C4-2B (cell line): ENCODE results near the gene GIPC2.
"Not testable (repeated sequence)": the region's sequence is repeated elsewhere in the genome, so short reads cannot be mapped to it uniquely, and the experiment has no call there.

Experiments used
- H3K27ac ChIP-seq: fragments of 450-650 bp; 2 replicates; pipeline ENCODE4 v1.5.1; 2017
- CTCF ChIP-seq: fragments of 450-650 bp; conservative IDR thresholded peaks from 2 replicates; pipeline ENCODE4 v1.5.1; 2017; ENCODE audit warnings: mild to moderate bottlenecking
- ZFX ChIP-seq: fragments of 450-650 bp; IDR thresholded peaks from 2 replicates; pipeline ENCODE4 v1.6.1; 2017

Gene GIPC2

DNA sequence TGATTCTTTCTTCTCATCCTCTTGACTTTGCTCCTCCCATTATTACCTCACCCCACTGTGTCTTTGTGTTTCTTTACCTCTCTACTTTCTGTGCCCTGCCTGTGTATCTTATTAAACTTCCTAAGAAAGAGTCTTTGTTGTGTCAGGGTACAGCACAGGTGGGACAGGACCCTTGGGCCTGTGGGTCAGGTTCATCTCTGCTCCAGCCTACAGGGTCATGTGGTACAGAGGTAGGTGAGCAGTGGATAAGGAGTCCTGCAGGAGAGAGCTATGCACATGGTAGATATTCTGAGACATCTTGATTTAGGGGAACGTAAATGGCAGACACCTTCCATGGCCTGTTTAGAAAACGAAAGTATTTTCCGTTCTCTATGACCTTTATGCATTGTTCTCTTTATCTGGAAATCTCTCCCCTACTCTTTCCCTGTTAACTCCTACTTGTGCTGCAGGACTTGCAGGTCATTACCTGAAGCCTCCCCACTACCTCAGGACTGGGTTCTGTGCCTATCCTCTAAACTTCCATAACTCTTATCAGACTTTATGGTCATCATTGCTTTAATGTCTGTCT is 9.9 kb downstream of the GIPC2 start:
- TF ChIP-seq ZFX (peak; percentile 11; the same call in 1 of the 2 replicates), CTCF (no peak)
- H3K27ac ChIP-seq, result no peak overlapping the region

- H3K27ac ChIP-seq, result no peak overlapping the region
Observed at GRCh38 chr1:78058670-78059069, 12.9 kb downstream of the GIPC2 start.

DNA sequence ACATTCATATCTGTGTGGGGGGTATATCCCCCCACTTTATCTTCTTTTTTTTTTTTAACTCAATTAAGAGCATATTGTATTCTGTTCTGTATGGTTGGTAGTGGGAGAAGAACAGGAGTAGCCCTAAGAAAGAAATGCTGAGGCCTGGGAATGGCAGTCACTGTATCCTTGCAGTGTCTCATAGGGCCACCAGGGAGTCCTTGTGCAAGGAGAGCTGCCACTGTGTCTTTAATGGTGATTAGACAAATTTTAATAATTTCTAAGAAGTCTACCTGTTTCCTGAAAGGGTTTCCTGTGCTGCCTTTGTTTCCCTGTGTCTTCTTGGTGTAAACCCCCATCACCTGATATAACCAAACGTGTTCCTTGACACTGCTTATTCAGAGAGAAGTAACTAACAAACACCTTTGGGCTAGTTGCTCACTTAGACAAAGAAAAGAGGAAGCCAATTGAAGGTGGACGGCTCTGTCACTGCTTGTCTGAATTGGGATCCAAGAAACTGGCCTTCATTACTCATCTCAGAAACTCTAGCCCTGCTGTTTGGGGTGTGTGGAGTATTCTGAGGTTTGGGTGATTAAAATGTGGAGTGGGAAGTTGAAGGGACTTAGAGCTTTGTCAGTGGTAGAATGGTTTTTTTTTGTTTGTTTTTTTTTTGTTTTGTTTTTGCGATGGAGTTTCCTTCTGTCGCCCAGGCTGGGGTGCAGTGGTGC is 15.2 kb downstream of the GIPC2 start:
- TF ChIP-seq ZFX (no peak), CTCF (no peak; the same call in 1 of the 2 replicates)
- no peak overlapping the region for H3K27ac ChIP-seq

More at GRCh38 chr1:78058670-78059069, 12.9 kb downstream of the GIPC2 start:
- TF ChIP-seq CTCF, result no peak

DNA sequence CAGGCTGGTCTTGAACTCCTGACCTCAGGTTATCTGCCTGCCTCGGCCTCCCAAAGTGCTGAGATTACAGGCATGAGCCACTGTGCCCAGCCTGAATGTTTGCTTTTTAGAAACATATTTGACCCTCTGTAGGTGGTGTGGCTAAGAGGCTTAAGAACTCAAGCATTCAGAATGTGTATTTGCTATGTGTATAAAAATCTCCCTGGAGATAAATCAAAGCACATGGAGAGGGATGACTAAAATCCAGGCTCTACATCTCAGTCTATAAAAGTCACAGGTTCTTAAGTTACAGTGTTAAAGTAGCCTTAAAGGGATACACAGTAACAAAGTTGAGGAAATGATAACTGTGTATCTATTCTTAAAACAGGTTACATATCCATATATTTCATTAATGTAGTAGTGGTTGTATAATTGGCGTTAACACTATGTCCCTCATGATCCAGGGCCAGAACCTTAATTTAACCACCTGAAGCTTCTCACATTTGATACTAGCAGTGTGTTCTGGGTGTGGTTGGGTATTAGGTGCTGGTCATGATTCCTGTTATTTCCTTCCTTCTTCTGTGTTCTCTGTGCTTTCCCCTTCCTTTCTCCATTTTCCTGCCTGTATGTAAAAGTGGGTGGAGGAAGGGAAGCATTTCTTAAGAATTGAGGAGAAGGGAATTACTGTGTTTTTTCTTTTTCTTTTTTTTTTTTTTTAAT is 16.2 kb downstream of the GIPC2 start:
- no peak overlapping the region for H3K27ac ChIP-seq
- no peak for TF ChIP-seq ZFX
- no peak for TF ChIP-seq CTCF

- not testable (repeated sequence) for H3K27ac ChIP-seq
Observed at GRCh38 chr1:78064886-78065285, 19.1 kb downstream of the GIPC2 start.

- no peak overlapping the region for H3K27ac ChIP-seq
- no peak for TF ChIP-seq CTCF
Observed at GRCh38 chr1:78068681-78069283, 23.0 kb downstream of the GIPC2 start.

DNA sequence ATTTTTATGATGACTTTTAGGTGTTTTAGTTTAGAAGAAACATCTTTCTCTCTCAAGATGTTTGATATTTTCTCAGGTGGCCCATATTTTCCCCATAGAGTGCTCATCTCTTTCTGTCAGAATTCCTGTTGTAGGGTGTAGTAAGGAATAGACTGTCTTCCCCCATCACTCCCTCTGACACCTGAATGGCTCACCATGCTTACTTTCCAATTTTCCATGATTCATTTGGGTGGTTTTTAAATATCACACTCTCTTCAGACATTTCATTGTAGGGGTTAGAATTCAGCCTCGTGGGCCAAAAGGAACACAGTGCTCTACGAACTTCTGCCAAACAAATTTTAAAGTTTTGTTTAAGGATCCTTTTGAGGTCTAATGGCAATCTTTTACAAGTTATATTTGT is 24.0 kb downstream of the GIPC2 start:
- no peak overlapping the region for H3K27ac ChIP-seq
- TF ChIP-seq CTCF, result no peak
- no peak for TF ChIP-seq ZFX
